ENCODE data around the gene KRT74. TPM values are rescaled to one million over a fixed set of nuclear protein-coding genes. Genes with fewer than 3 reads are reported as not detected.
"Not testable (repeated sequence)": the region's sequence is repeated elsewhere in the genome, so short reads cannot be mapped to it uniquely, and the experiment has no call there.

KRT74 gene
- total RNA-seq, 1 experiment from 2014 or later, result not detected

DNA sequence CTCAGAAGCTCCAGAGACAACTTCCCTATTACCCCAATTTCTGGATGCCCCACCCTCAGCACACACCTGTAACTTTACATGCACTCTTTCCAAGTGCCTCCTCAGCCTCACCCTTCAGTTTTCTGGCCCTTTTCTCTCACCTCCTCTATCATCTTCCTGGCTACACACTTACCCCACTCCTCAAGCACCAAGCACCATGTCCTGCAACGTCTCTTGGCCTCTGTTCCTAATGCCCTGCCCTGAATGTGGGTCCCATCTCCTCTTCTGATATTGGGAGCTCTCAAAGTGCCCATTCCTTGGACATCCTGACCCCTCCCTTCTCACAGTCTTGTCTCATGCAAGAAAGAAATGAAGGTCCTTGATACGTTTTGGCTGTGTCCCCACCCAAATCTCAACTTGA, 26.4 kb upstream of the KRT74 start:
- CTCF ChIA-PET, result no interaction called here
- no peaks in the 10 kb centered on the region for H3K36me3 Mint-ChIP-seq (ENCODE audit: insufficient read depth, unreplicated experiment)
- Histone ChIP-seq H3K36me3 (ENCODE audit: control insufficient read depth, insufficient read depth, low read length) (no peaks in the 10 kb centered on the region), H3K9me3 (no peaks in the 10 kb centered on the region), H3K27me3 (replicated peaks; ENCODE audit: control insufficient read depth, insufficient read depth, low read length) (no peaks in the 10 kb centered on the region), H3K4me3 (ENCODE audit: low read depth, low read length) (no peak overlapping the region), H3K4me1 (no peaks in the 10 kb centered on the region)
- H3K9me3 Mint-ChIP-seq (ENCODE audit: unreplicated experiment), result no peaks in the 10 kb centered on the region
- peaks cover 6% of the 10 kb centered on the region for H3K27me3 Mint-ChIP-seq (ENCODE audit: insufficient read depth, unreplicated experiment)
- H3K27ac Mint-ChIP-seq (ENCODE audit: unreplicated experiment), result no peak overlapping the region
- no peak overlapping the region for H3K4me3 Mint-ChIP-seq (ENCODE audit: unreplicated experiment)
- H3K4me1 Mint-ChIP-seq (ENCODE audit: low read depth, unreplicated experiment), result no peaks in the 10 kb centered on the region
- POLR2A ChIA-PET, result no interaction called here
- TF ChIP-seq, protein P1, sequence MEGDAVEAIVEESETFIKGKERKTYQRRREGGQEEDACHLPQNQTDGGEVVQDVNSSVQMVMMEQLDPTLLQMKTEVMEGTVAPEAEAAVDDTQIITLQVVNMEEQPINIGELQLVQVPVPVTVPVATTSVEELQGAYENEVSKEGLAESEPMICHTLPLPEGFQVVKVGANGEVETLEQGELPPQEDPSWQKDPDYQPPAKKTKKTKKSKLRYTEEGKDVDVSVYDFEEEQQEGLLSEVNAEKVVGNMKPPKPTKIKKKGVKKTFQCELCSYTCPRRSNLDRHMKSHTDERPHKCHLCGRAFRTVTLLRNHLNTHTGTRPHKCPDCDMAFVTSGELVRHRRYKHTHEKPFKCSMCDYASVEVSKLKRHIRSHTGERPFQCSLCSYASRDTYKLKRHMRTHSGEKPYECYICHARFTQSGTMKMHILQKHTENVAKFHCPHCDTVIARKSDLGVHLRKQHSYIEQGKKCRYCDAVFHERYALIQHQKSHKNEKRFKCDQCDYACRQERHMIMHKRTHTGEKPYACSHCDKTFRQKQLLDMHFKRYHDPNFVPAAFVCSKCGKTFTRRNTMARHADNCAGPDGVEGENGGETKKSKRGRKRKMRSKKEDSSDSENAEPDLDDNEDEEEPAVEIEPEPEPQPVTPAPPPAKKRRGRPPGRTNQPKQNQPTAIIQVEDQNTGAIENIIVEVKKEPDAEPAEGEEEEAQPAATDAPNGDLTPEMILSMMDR (IDR thresholded peaks at IDR 0.05; ENCODE audit: insufficient read depth in 1 of 2, low read depth in 1 of 2, low read length in 1 of 2, severe bottlenecking in 1 of 2, unreplicated experiment in 1 of 2), result no peak
- intact Hi-C loops (cut with micrococcal nuclease; ENCODE audit: unreplicated experiment), result no loop called here
- DNase-seq, result no peak
- BruUV-seq (replicated peaks), result no TSS peak

DNA sequence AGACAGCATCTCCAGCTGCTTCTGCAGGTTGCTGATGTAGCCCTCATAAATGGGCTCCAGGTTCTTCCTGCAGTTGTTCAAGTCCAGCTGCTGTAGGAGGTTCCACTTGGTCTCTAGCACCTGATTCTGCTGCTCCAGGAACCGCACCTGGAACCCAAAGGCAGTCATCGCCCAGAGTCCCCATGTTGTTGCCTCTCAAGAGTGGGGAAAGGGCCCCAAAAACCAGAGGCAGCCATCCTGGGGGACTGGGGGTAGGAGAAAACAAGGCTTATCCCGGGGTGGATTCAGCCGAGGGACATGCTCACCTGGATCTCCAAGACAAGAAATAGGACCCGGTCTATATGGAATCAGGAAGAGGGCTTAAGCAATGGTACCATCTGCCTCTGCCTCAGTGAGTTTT, 25.3 kb upstream of the KRT74 start:
- peaks cover 6% of the 10 kb centered on the region for H3K27me3 Mint-ChIP-seq (ENCODE audit: insufficient read depth, unreplicated experiment)
- ChIA-PET CTCF (no interaction called here), POLR2A (no interaction called here)
- H3K27ac Mint-ChIP-seq (ENCODE audit: unreplicated experiment), result no peak overlapping the region
- H3K36me3 ChIP-seq (ENCODE audit: control insufficient read depth, insufficient read depth, low read length), result no peaks in the 10 kb centered on the region
- TF ChIP-seq, protein P1 (IDR thresholded peaks at IDR 0.05; ENCODE audit: insufficient read depth in 1 of 2, low read depth in 1 of 2, low read length in 1 of 2, severe bottlenecking in 1 of 2, unreplicated experiment in 1 of 2), result no peak
- no peaks in the 10 kb centered on the region for H3K9me3 ChIP-seq
- no peak for DNase-seq
- H3K4me3 Mint-ChIP-seq (ENCODE audit: unreplicated experiment), result no peak overlapping the region
- no peaks in the 10 kb centered on the region for H3K27me3 ChIP-seq (replicated peaks; ENCODE audit: control insufficient read depth, insufficient read depth, low read length)
- H3K4me1 ChIP-seq, result no peaks in the 10 kb centered on the region
- H3K36me3 Mint-ChIP-seq (ENCODE audit: insufficient read depth, unreplicated experiment), result no peaks in the 10 kb centered on the region
- no peaks in the 10 kb centered on the region for H3K9me3 Mint-ChIP-seq (ENCODE audit: unreplicated experiment)
- intact Hi-C loops (cut with micrococcal nuclease; ENCODE audit: unreplicated experiment), result no loop called here
- no peak overlapping the region for H3K4me3 ChIP-seq (ENCODE audit: low read depth, low read length)
- BruUV-seq (replicated peaks), result no TSS peak
- no peaks in the 10 kb centered on the region for H3K4me1 Mint-ChIP-seq (ENCODE audit: low read depth, unreplicated experiment)

DNA sequence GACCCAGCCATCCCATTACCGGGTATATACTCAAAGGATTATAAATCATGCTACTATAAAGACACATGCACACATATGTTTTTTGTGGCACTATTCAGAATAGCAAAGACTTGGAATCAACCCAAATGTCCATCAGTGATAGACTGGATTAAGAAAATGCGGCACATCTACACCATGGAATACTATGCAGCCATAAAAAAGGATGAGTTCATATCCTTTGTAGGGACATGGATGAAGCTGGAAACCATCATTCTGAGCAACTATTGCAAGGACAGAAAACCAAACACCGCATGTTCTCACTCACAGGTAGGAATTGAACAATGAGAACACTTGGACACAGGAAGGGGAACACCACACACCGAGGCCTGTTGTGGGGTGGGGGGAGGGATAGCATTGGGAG, 20.6 kb upstream of the KRT74 start:
- H3K9me3 ChIP-seq; H3K4me3 ChIP-seq (ENCODE audit: low read depth, low read length); BruUV-seq (replicated peaks); CTCF ChIA-PET; H3K4me3 Mint-ChIP-seq (ENCODE audit: unreplicated experiment); H3K4me1 ChIP-seq; H3K36me3 Mint-ChIP-seq (ENCODE audit: insufficient read depth, unreplicated experiment); H3K27me3 Mint-ChIP-seq (ENCODE audit: insufficient read depth, unreplicated experiment); POLR2A ChIA-PET; intact Hi-C loops (cut with micrococcal nuclease; ENCODE audit: unreplicated experiment); H3K4me1 Mint-ChIP-seq (ENCODE audit: low read depth, unreplicated experiment); H3K27me3 ChIP-seq (replicated peaks; ENCODE audit: control insufficient read depth, insufficient read depth, low read length); H3K36me3 ChIP-seq (ENCODE audit: control insufficient read depth, insufficient read depth, low read length); H3K27ac Mint-ChIP-seq (ENCODE audit: unreplicated experiment); H3K9me3 Mint-ChIP-seq (ENCODE audit: unreplicated experiment); DNase-seq: not testable (repeated sequence)

DNA sequence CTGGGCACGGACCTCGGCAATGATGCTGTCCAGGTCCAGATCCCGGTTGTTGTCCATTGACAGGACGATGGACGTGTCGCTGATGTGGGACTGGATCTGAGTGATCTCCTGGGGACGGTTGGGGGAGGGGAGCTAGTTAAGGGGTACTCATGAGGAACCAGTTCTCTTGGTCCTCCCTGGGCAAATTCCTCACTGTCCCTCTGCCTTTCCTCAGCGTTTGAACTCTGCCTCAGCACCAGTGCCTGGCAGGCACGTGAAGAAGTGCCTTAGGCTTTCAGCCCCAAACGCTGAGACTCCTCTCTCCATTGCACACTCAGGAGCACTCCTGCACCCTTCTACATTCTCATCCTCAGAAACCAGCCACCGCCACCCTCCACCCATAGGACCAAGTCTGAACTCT, 17.9 kb upstream of the KRT74 start:
- no peak overlapping the region for H3K27ac Mint-ChIP-seq (ENCODE audit: unreplicated experiment)
- peaks cover 4% of the 10 kb centered on the region for H3K27me3 Mint-ChIP-seq (ENCODE audit: insufficient read depth, unreplicated experiment)
- TF ChIP-seq, protein P1 (IDR thresholded peaks at IDR 0.05; ENCODE audit: insufficient read depth in 1 of 2, low read depth in 1 of 2, low read length in 1 of 2, severe bottlenecking in 1 of 2, unreplicated experiment in 1 of 2), result no peak
- H3K9me3 ChIP-seq, result no peaks in the 10 kb centered on the region
- intact Hi-C loops (cut with micrococcal nuclease; ENCODE audit: unreplicated experiment), result no loop called here
- POLR2A ChIA-PET, result no interaction called here
- H3K4me1 ChIP-seq, result no peaks in the 10 kb centered on the region
- no peaks in the 10 kb centered on the region for H3K4me1 Mint-ChIP-seq (ENCODE audit: low read depth, unreplicated experiment)
- CTCF ChIA-PET, result no interaction called here
- no peaks in the 10 kb centered on the region; the same call in 1 of the 2 replicates for H3K27me3 ChIP-seq (replicated peaks; ENCODE audit: control insufficient read depth, insufficient read depth, low read length)
- no peak overlapping the region for H3K4me3 Mint-ChIP-seq (ENCODE audit: unreplicated experiment)
- BruUV-seq (replicated peaks), result no TSS peak
- H3K4me3 ChIP-seq (ENCODE audit: low read depth, low read length), result no peak overlapping the region
- H3K36me3 ChIP-seq (ENCODE audit: control insufficient read depth, insufficient read depth, low read length), result no peaks in the 10 kb centered on the region
- peak in 1 of 2 experiments; percentile 27 for DNase-seq
- H3K36me3 Mint-ChIP-seq (ENCODE audit: insufficient read depth, unreplicated experiment), result no peaks in the 10 kb centered on the region
- H3K9me3 Mint-ChIP-seq (ENCODE audit: unreplicated experiment), result no peaks in the 10 kb centered on the region

All from Caco-2 (cell line).